Right lobe of liver (tissue), 6 donors: ENCODE measurements around the gene PLCB1. TPM values are rescaled to one million over a fixed set of nuclear protein-coding genes. Genes with fewer than 3 reads are reported as not detected.

Experiments
- ATAC-seq, 4 donors: fragments of 200-7000 bp; cut with Tn5 transposase; one replicate each; pipeline ENCODE4 v1.9.1; 2020; ENCODE audit warnings: mild to moderate bottlenecking in 4 of 4, moderate library complexity in 4 of 4
- DNase-seq, 3 donors: peaks; one replicate each; pipeline ENCODE4 v3.0.0-alpha.2; 2020
- H3K27ac ChIP-seq, 3 donors: fragments of 200-600 bp; one replicate each; pipeline ENCODE4 v1.8.0; 2022
- H3K27me3 ChIP-seq, 2 donors: fragments of 200-600 bp; one replicate each; pipeline ENCODE4 v1.8.0; 2022
- H3K36me3 ChIP-seq, 4 donors: fragments of 200-600 bp; sonication (generic) in 1 of 4; one replicate each; pipeline versions ENCODE4 v1.5.1 to v1.8.0; 2017 to 2022; ENCODE audit warnings: control low read depth in 1 of 4
- H3K4me1 ChIP-seq, 4 donors: fragments of 200-600 bp; sonication (generic) in 1 of 4; one replicate each; pipeline versions ENCODE4 v1.5.1 to v1.8.0; 2017 to 2022; ENCODE audit warnings: control low read depth in 1 of 4
- H3K4me3 ChIP-seq, 3 donors: fragments of 200-600 bp; one replicate each; pipeline ENCODE4 v1.8.0; 2022
- H3K9me3 ChIP-seq, 4 donors: fragments of 200-600 bp; sonication (generic) in 1 of 4; one replicate each; pipeline versions ENCODE4 v1.5.1 to v1.8.0; 2017 to 2022; ENCODE audit warnings: control low read depth in 1 of 4
- POLR2A ChIP-seq: fragments of 450-650 bp; IDR thresholded peaks from one replicate; pipeline ENCODE4 v1.6.1; 2017; ENCODE audit warnings: antibody characterized with exemption, mild to moderate bottlenecking
- WGBS: methylation state at CpG from one replicate; pipeline ENCODE4 v1.1.6; 2018; ENCODE audit warnings: low coverage, low lambda C conversion rate; ENCODE audit not compliant: insufficient coverage; ENCODE audit errors: missing lambda C conversion rate; 5-methylcytosine and 5-hydroxymethylcytosine counted together
- intact Hi-C, 2 donors: fragments of 100-400 bp; cut with DNase I; formaldehyde crosslinking; loops; one replicate each; pipeline versions ENCODE4 v1.11.2 to v1.14.1; 2022
- total RNA-seq, 6 experiments: library from RNA; depleted of rRNA in 2 of 6; stranded (reverse); fragments of >200 nt in 2 of 6; fragmentation: NEBNext Ultra II Directional in 3 of 6; extraction: Animal tissue kit (Norgen Biotek cat#: 25700) in 3 of 6; gene quantifications; one replicate each; pipeline versions ENCODE4 v1.1.0 to v1.2.4, GENCODE V29; 2016 to 2023
- TF ChIP-seq, protein P1 (sequence below), 4 donors: fragments of 200-600 bp in 3 of 4; fragments of 450-650 bp in 1 of 4; IDR thresholded peaks; one replicate each; pipeline versions ENCODE4 v1.5.1 to v1.8.0; 2016 to 2022; ENCODE audit warnings: antibody characterized with exemption in 4 of 4, mild to moderate bottlenecking in 2 of 4
- donor health status: DM: no; HTN: yes; CAD: no.
- donor health status: DM: no; HTN: no; CAD: no.
- donor health status: DM: no; HTN: no; CAD: no.
- donor health status: DM: no; HTN: yes; CAD: no.
- donor health status: DM: no; HTN: yes; CAD: no.

PLCB1 gene
- total RNA-seq, 6 experiments from 2014 or later = 5.0 to 9.9 (median 5.7) TPM

DNA sequence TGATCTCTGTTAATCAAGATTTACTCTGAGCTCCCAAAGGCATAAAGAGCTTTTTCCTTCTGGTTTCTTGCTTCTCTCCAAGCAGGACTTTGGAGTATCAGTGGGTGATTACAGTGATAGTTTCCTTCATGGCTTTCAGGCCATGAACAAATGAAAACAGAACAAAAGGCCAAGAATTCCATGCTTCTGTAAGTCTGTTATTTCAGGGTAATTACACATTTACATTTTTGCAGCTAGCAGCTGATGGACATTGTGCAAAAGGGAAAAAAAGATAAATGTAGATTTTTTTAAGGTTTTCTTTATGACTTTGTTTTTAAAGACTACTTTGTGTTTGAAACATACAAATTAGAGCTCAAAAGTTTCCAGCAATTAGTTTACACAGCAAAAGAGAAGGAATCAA, 441.6 kb downstream of the PLCB1 start:
- Histone ChIP-seq H3K36me3 (no peaks in the 10 kb centered on the region), H3K4me3 (no peak overlapping the region), H3K4me1 (no peaks in the 10 kb centered on the region), H3K27me3 (no peaks in the 10 kb centered on the region), H3K9me3 (no peaks in the 10 kb centered on the region), H3K27ac (no peak overlapping the region)
- no peak for TF ChIP-seq POLR2A
- TF ChIP-seq, protein P1, sequence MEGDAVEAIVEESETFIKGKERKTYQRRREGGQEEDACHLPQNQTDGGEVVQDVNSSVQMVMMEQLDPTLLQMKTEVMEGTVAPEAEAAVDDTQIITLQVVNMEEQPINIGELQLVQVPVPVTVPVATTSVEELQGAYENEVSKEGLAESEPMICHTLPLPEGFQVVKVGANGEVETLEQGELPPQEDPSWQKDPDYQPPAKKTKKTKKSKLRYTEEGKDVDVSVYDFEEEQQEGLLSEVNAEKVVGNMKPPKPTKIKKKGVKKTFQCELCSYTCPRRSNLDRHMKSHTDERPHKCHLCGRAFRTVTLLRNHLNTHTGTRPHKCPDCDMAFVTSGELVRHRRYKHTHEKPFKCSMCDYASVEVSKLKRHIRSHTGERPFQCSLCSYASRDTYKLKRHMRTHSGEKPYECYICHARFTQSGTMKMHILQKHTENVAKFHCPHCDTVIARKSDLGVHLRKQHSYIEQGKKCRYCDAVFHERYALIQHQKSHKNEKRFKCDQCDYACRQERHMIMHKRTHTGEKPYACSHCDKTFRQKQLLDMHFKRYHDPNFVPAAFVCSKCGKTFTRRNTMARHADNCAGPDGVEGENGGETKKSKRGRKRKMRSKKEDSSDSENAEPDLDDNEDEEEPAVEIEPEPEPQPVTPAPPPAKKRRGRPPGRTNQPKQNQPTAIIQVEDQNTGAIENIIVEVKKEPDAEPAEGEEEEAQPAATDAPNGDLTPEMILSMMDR (IDR thresholded peaks at IDR 0.05) = no peak
- intact Hi-C loops = no loop called here
- DNase-seq = no peak
- no peak for ATAC-seq

DNA sequence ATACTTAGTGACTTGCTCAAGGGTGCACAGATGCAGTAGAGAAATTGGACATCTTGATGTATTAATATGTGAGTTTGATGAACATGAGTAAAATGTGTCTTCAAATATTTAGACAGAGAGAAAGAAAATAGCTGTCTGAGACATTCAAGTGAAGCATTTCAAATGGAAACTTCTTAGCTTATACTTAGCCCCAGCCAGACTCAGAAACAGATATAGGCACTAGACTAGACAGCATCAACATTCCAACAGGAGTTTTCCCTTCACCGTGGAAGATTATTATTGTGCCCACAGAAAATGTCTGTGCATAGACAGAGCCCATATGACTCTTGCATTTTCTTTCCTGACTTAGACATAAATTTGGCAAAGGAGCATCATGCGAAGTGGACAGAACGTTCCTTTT, 443.0 kb downstream of the PLCB1 start:
- intact Hi-C loops = no loop called here
- no peak overlapping the region for H3K4me3 ChIP-seq
- no peaks in the 10 kb centered on the region for H3K9me3 ChIP-seq
- 77% methylated on average over 3 of the region's 3 CpGs for WGBS
- no peaks in the 10 kb centered on the region for H3K4me1 ChIP-seq
- H3K36me3 ChIP-seq = no peaks in the 10 kb centered on the region
- TF ChIP-seq, protein P1 (IDR thresholded peaks at IDR 0.05) = no peak
- TF ChIP-seq POLR2A = no peak
- H3K27ac ChIP-seq = no peak overlapping the region
- ATAC-seq (no peak), DNase-seq (no peak)
- H3K27me3 ChIP-seq = no peaks in the 10 kb centered on the region

DNA sequence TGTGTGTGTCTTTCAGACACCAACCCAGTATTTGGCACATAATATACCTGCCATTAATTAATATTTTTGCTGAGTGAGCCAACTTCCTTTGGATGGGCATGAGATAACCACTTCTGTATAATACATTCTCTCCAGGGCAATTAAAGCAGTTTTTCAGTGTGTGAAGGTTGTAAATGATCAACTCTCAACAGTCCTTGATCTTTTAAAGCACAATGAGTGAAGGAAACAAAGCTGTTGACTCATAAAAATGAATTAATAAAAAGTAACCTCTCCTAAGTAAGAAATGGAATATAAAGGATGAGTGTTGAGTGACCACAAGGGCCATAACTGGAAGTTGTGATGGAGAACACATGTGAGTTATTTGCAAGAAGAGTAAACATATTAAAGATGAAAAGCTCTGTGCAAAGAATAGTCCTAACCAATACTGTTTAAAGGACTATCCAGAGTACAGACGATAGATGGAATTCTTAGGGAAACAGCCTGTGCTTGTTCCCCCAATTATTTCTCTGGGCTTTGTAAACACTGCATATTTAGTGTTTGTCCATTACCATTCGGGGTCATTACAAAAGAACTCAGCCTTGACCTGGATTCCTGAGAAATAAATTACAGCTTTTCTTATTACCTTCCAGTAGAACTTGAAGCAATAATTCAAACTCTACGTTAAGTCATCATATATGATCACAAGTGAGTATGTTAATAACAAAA, 446.2 kb downstream of the PLCB1 start:
- intact Hi-C loops = no loop called here
- Histone ChIP-seq H3K4me1 (no peaks in the 10 kb centered on the region), H3K27me3 (no peaks in the 10 kb centered on the region), H3K27ac (no peak overlapping the region), H3K9me3 (no peaks in the 10 kb centered on the region), H3K4me3 (no peak overlapping the region), H3K36me3 (no peaks in the 10 kb centered on the region)
- no peak for ATAC-seq
- TF ChIP-seq, protein P1 (IDR thresholded peaks at IDR 0.05) = no peak
- no peak for TF ChIP-seq POLR2A
- no peak for DNase-seq
- WGBS = 53% methylated on average over 3 of the region's 3 CpGs

DNA sequence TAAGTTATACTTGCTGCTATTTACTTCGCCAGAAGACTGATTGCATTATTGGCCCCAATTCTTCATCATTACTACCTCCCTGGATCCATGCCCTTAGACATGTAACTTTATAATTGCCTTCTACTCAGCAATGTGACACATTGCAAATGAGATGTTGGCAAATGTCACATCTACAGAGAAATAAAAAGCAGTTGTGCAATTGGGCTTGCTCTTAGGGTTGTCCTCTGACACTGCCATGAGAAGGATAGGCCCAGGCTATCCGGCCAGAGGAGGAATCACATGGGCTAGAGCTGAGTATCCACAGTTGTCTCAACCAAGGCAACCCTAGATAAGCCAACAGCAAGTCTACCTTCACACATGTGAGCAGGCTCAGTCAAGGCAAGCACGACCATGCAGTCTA, 447.0 kb downstream of the PLCB1 start:
- ATAC-seq = no peak
- Histone ChIP-seq H3K4me3 (no peak overlapping the region), H3K4me1 (no peaks in the 10 kb centered on the region), H3K36me3 (no peaks in the 10 kb centered on the region), H3K9me3 (no peaks in the 10 kb centered on the region), H3K27ac (no peak overlapping the region), H3K27me3 (no peaks in the 10 kb centered on the region)
- no peak for DNase-seq
- 79% methylated on average over 2 of the region's 3 CpGs for WGBS
- intact Hi-C loops = no loop called here
- no peak for TF ChIP-seq POLR2A
- TF ChIP-seq, protein P1 (IDR thresholded peaks at IDR 0.05) = no peak
